Spinal cord (tissue), 10 donors: ENCODE results near the gene ROBO2. TPM values are rescaled to one million over a fixed set of nuclear protein-coding genes. Genes with fewer than 3 reads are reported as not detected.

ENCODE experiments used
- DNase-seq, 6 donors: peaks; one replicate each; pipeline versions ENCODE4 v3.0.0 to v3.0.0-alpha.2; 2013 to 2015; ENCODE audit warnings: low spot score in 6 of 6, low read depth in 4 of 6
- H3K27ac ChIP-seq: one replicate; pipeline ENCODE4 v1.5.1; 2013; ENCODE audit warnings: low read depth, low read length, control low read depth
- H3K27me3 ChIP-seq: one replicate; pipeline ENCODE4 v1.6.1; 2013; ENCODE audit warnings: low read length; ENCODE audit not compliant: control insufficient read depth, insufficient read depth
- H3K36me3 ChIP-seq: one replicate; pipeline ENCODE4 v1.6.1; 2013; ENCODE audit warnings: low read length; ENCODE audit not compliant: control insufficient read depth, insufficient read depth
- H3K4me1 ChIP-seq: one replicate; pipeline ENCODE4 v1.6.1; 2013; ENCODE audit warnings: low read length; ENCODE audit not compliant: control insufficient read depth, insufficient read depth
- H3K4me3 ChIP-seq: one replicate; pipeline ENCODE4 v1.5.1; 2013; ENCODE audit warnings: low read depth, low read length, control low read depth
- H3K9me3 ChIP-seq: one replicate; pipeline ENCODE4 v1.6.1; 2013; ENCODE audit warnings: low read length; ENCODE audit not compliant: control insufficient read depth, insufficient read depth
- WGBS: methylation state at CpG from one replicate; pipeline ENCODE4 v1.1.5; 2013; ENCODE audit warnings: missing lambda C conversion rate; ENCODE audit not compliant: insufficient coverage; 5-methylcytosine and 5-hydroxymethylcytosine counted together
- polyA plus RNA-seq, 2 donors: library from polyadenylated mRNA; unstranded; fragments of 120-200 nt; gene quantifications; one replicate each; pipeline ENCODE4 v1.2.1, GENCODE V29; 2013; ENCODE audit not compliant: insufficient read length in 2 of 2
- total RNA-seq, 2 donors: library from RNA; depleted of rRNA in 1 of 2; stranded (reverse); fragments of 120-200 nt in 1 of 2; fragments of >200 nt in 1 of 2; gene quantifications; one replicate each; pipeline versions ENCODE4 v1.2.3 to v1.2.4, GENCODE V29; 2013 to 2014
- donor health status: healthy.

Gene ROBO2
- total and polyA plus RNA-seq, 4 donors, result 75.0 to 196 (median 114) TPM

- H3K27me3 ChIP-seq, result no peaks in the 10 kb centered on the region
- H3K4me1 ChIP-seq, result no peaks in the 10 kb centered on the region
- H3K27ac ChIP-seq, result no peak overlapping the region
- no peak overlapping the region for H3K4me3 ChIP-seq
- DNase-seq, result no peak
- no peaks in the 10 kb centered on the region for H3K9me3 ChIP-seq
- 66% methylated on average over 5 of the region's 6 CpGs for WGBS
- H3K36me3 ChIP-seq, result no peaks in the 10 kb centered on the region
Measured at GRCh38 chr3:77321646-77322045, 281.7 kb downstream of the ROBO2 start.

GRCh38 chr3:77323626-77324025 is 283.7 kb downstream of the ROBO2 start:
- Histone ChIP-seq H3K27ac (no peak overlapping the region), H3K27me3 (no peaks in the 10 kb centered on the region), H3K36me3 (no peaks in the 10 kb centered on the region), H3K9me3 (no peaks in the 10 kb centered on the region), H3K4me1 (no peaks in the 10 kb centered on the region), H3K4me3 (no peak overlapping the region)
- DNase-seq, result no peak

GRCh38 chr3:77324105-77324504 is 284.2 kb downstream of the ROBO2 start:
- Histone ChIP-seq H3K27me3 (no peaks in the 10 kb centered on the region), H3K36me3 (no peaks in the 10 kb centered on the region), H3K9me3 (no peaks in the 10 kb centered on the region), H3K27ac (no peak overlapping the region), H3K4me3 (no peak overlapping the region), H3K4me1 (no peaks in the 10 kb centered on the region)
- WGBS, result no CpG with 5 or more reads among the region's 3 CpGs
- DNase-seq, result no peak

DNA sequence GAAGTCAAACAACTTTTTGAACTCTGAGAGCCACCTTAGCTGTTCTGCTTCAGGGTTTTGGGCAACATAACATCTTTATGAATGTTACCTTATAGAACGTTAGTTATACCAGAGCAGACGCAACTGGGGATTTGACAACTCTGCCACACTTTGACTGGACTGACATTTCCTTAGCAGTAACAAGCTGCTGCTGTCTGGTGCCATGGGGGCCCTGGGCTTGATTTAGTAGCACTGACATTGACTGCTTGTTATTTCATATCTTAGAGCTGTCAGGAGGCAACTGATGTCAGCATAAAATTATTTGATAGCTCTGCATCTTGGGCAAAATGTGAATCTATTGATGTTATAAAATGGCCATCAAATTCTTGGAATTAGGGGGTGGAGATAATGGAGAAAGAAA is 285.4 kb downstream of the ROBO2 start:
- H3K27me3 ChIP-seq, result no peaks in the 10 kb centered on the region
- no peak overlapping the region for H3K4me3 ChIP-seq
- H3K36me3 ChIP-seq, result no peaks in the 10 kb centered on the region
- WGBS, result 96% methylated on average over 2 of the region's 2 CpGs
- no peak overlapping the region for H3K27ac ChIP-seq
- no peaks in the 10 kb centered on the region for H3K9me3 ChIP-seq
- no peaks in the 10 kb centered on the region for H3K4me1 ChIP-seq
- no peak for DNase-seq

- DNase-seq, result no peak
- Histone ChIP-seq H3K27ac (no peak overlapping the region), H3K4me1 (no peaks in the 10 kb centered on the region), H3K4me3 (no peak overlapping the region), H3K36me3 (no peaks in the 10 kb centered on the region), H3K27me3 (no peaks in the 10 kb centered on the region), H3K9me3 (no peaks in the 10 kb centered on the region)
- WGBS, result no CpG with 5 or more reads among the region's 2 CpGs
Measured at GRCh38 chr3:77325702-77326101, 285.8 kb downstream of the ROBO2 start.

DNA sequence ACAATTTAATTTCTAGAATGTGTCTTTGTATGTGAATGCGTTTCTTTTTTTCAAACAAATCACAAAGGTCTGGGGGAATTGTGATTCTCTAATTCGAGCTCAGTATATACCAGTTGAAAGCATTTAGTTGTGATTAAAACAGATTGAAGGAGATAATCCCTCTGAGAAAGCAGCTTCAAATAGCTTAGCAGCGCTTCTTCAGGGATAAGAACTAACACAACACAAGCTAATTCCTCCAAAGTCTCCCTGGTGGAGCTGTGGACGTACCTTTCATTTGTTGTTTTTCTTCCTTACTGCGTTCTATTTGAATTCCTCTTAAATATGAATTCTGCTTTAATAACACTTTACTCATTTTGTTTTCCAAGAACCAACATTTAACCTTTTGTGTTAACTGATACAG is 286.7 kb downstream of the ROBO2 start:
- no CpG with 5 or more reads among the region's 5 CpGs for WGBS
- no peak overlapping the region for H3K27ac ChIP-seq
- no peaks in the 10 kb centered on the region for H3K9me3 ChIP-seq
- H3K36me3 ChIP-seq, result no peaks in the 10 kb centered on the region
- no peaks in the 10 kb centered on the region for H3K27me3 ChIP-seq
- DNase-seq, result no peak
- H3K4me1 ChIP-seq, result no peaks in the 10 kb centered on the region
- H3K4me3 ChIP-seq, result no peak overlapping the region

DNA sequence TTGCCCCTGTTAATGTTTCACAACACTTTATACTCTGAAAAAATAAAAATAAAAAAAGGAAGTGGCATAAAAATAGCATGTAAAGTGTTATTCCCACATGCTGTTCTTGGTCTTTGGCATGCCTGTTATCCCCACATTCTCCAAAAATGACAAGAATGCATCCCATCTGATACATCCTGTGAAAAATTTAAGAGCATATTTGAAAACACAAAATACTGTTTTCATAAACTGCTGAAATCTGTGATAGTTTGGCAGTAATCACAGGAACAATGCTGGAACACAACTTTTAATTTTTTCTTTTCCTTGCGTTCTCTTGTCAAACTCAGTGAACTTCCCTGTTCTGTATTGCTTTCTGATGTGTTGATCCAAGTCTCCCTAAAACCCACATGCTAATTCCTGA is 288.8 kb downstream of the ROBO2 start:
- H3K4me3 ChIP-seq, result no peak overlapping the region
- peak in 1 of 6 donors; percentile 60 for DNase-seq
- no peaks in the 10 kb centered on the region for H3K36me3 ChIP-seq
- H3K27ac ChIP-seq, result no peak overlapping the region
- H3K9me3 ChIP-seq, result no peaks in the 10 kb centered on the region
- WGBS, result no CpG with 5 or more reads among the region's 1 CpG
- no peaks in the 10 kb centered on the region for H3K4me1 ChIP-seq
- H3K27me3 ChIP-seq, result no peaks in the 10 kb centered on the region

- Histone ChIP-seq H3K36me3 (no peaks in the 10 kb centered on the region), H3K4me3 (no peak overlapping the region), H3K27ac (no peak overlapping the region), H3K27me3 (no peaks in the 10 kb centered on the region), H3K4me1 (no peaks in the 10 kb centered on the region), H3K9me3 (no peaks in the 10 kb centered on the region)
- no CpG with 5 or more reads among the region's 4 CpGs for WGBS
- no peak for DNase-seq
Measured at GRCh38 chr3:77329116-77329515, 289.2 kb downstream of the ROBO2 start.

DNA sequence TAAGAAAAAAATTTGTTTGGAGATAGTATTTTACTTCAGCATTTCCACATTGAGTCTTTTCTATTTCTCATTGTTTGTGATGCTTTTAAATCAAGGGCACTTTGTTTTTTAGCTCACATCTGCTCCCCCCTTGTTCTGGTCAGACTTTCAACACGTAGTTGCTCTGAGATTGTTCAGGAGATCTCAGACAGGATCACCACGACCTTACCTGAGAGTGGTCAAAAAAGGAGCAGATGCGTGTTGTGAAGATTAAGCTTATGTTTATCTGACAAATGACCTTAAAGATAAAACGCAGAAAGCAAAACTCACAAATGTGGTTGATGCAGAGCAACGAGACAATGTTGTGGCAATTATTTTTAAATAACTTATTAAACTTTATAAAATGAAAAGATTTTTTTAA is 298.3 kb downstream of the ROBO2 start:
- Histone ChIP-seq H3K27me3 (no peaks in the 10 kb centered on the region), H3K9me3 (no peaks in the 10 kb centered on the region), H3K4me3 (no peak overlapping the region), H3K27ac (no peak overlapping the region), H3K4me1 (no peaks in the 10 kb centered on the region), H3K36me3 (no peaks in the 10 kb centered on the region)
- 40% methylated on average over 1 of the region's 5 CpGs for WGBS
- DNase-seq, result no peak

GRCh38 chr3:77342027-77342426 is 302.1 kb downstream of the ROBO2 start:
- Histone ChIP-seq H3K4me3 (no peak overlapping the region), H3K4me1 (no peaks in the 10 kb centered on the region), H3K27me3 (no peaks in the 10 kb centered on the region), H3K27ac (no peak overlapping the region), H3K36me3 (no peaks in the 10 kb centered on the region), H3K9me3 (no peaks in the 10 kb centered on the region)
- WGBS, result 60% methylated on average over 1 of the region's 6 CpGs
- DNase-seq, result peak in 1 of 6 donors; percentile 81
